GM23338 (cell line): ENCODE results near the gene DPP10. TPM values are rescaled to one million over a fixed set of nuclear protein-coding genes. Genes with fewer than 3 reads are reported as not detected.

Experiments used
- ATAC-seq: fragments of 200-7000 bp; cut with Tn5 transposase; 3 replicates; pipeline ENCODE4 v1.9.1; 2020
- DNase-seq: peaks from one replicate; pipeline ENCODE4 v3.0.0-alpha.2; 2015; ENCODE audit warnings: low spot score
- H2AFZ ChIP-seq: fragments of 200-600 bp; sonication (generic); 2 replicates; pipeline ENCODE4 v1.8.0; 2016; ENCODE audit warnings: antibody characterized with exemption, mild to moderate bottlenecking, moderate library complexity
- H3F3A ChIP-seq: fragments of 200-600 bp; sonication (generic); replicated peaks from 2 replicates; pipeline ENCODE4 v1.8.0; 2017; ENCODE audit warnings: antibody characterized with exemption, mixed run types, low read depth
- H3K27ac ChIP-seq: fragments of 200-600 bp; sonication (generic); 2 replicates; pipeline ENCODE4 v1.6.1; 2016; ENCODE audit warnings: low read depth
- H3K27me3 ChIP-seq: fragments of 200-600 bp; sonication (generic); 2 replicates; pipeline ENCODE4 v1.8.0; 2016; ENCODE audit warnings: mild to moderate bottlenecking, mixed run types, moderate library complexity; ENCODE audit not compliant: insufficient read depth
- H3K36me3 ChIP-seq: fragments of 200-600 bp; sonication (generic); 2 replicates; pipeline ENCODE4 v1.8.0; 2016; ENCODE audit warnings: mild to moderate bottlenecking; ENCODE audit not compliant: insufficient read depth
- H3K4me1 ChIP-seq: fragments of 200-600 bp; sonication (generic); 2 replicates; pipeline ENCODE4 v1.8.0; 2016; ENCODE audit warnings: mild to moderate bottlenecking, moderate library complexity; ENCODE audit not compliant: insufficient read depth
- H3K4me2 ChIP-seq: fragments of 200-600 bp; sonication (generic); 2 replicates; pipeline ENCODE4 v1.7.1; 2017; ENCODE audit warnings: mixed run types
- H3K4me3 ChIP-seq: fragments of 200-600 bp; sonication (generic); 2 replicates; pipeline ENCODE4 v1.6.1; 2016; ENCODE audit warnings: mixed run types
- H3K79me2 ChIP-seq: fragments of 200-600 bp; sonication (generic); replicated peaks from 2 replicates; pipeline ENCODE4 v1.8.0; 2017; ENCODE audit warnings: mild to moderate bottlenecking; ENCODE audit not compliant: insufficient read depth
- H3K9me2 ChIP-seq: fragments of 200-600 bp; sonication (generic); 2 replicates; pipeline ENCODE4 v1.8.0; 2017; ENCODE audit not compliant: insufficient read depth
- H4K20me1 ChIP-seq: fragments of 200-600 bp; sonication (generic); replicated peaks from 2 replicates; pipeline ENCODE4 v1.8.0; 2017; ENCODE audit warnings: mild to moderate bottlenecking; ENCODE audit not compliant: insufficient read depth
- H3K27ac Mint-ChIP-seq: 2 replicates; pipeline ENCODE4 v1.8.0; 2020; ENCODE audit warnings: inconsistent platforms, mild to moderate bottlenecking, moderate library complexity, mixed read lengths
- H3K27me3 Mint-ChIP-seq: 3 replicates; pipeline ENCODE4 v1.8.0; 2022; ENCODE audit warnings: low read depth, mild to moderate bottlenecking, moderate library complexity, mixed read lengths, inconsistent platforms; ENCODE audit not compliant: insufficient read depth, poor library complexity
- H3K36me3 Mint-ChIP-seq: 3 replicates; pipeline ENCODE4 v1.8.0; 2021; ENCODE audit warnings: low read depth, mild to moderate bottlenecking, inconsistent platforms, moderate library complexity, mixed read lengths
- H3K4me1 Mint-ChIP-seq: 3 replicates; pipeline ENCODE4 v1.8.0; 2020; ENCODE audit warnings: mild to moderate bottlenecking, inconsistent platforms, mixed read lengths
- H3K4me3 Mint-ChIP-seq: 3 replicates; pipeline ENCODE4 v1.8.0; 2021; ENCODE audit warnings: moderate library complexity, mild to moderate bottlenecking, inconsistent platforms, mixed read lengths
- H3K9me3 Mint-ChIP-seq: 3 replicates; pipeline ENCODE4 v1.8.0; 2020; ENCODE audit warnings: moderate library complexity, mild to moderate bottlenecking, inconsistent platforms, mixed read lengths
- CREB1 ChIP-seq: fragments of 250-450 bp; sonication (Bioruptor Pico); IDR thresholded peaks from 2 replicates; pipeline ENCODE4 v1.5.0; 2020; ENCODE audit warnings: low read depth, mild to moderate bottlenecking, moderate library complexity
- CTCF ChIP-seq, 2 experiments: fragments of 200-600 bp in 1 of 2; sonication (generic) in 1 of 2; conservative IDR thresholded peaks; 2 replicates each; pipeline versions ENCODE4 v1.5.1 to v1.6.1; 2016 to 2017; ENCODE audit warnings: antibody characterized with exemption in 2 of 2, low read depth in 2 of 2, mild to moderate bottlenecking in 2 of 2, moderate library complexity in 1 of 2
- ETS1 ChIP-seq: IDR thresholded peaks from 2 replicates; pipeline ENCODE4 v1.6.1; 2016; ENCODE audit warnings: antibody characterized with exemption
- EZH2 ChIP-seq: fragments of 200-600 bp; sonication (generic); IDR thresholded peaks from one replicate; pipeline ENCODE4 v1.8.0; 2017; ENCODE audit warnings: antibody characterized with exemption, mild to moderate bottlenecking, low read depth; ENCODE audit not compliant: unreplicated experiment
- EZH2phosphoT487 ChIP-seq: fragments of 200-600 bp; sonication (generic); IDR thresholded peaks from one replicate; pipeline ENCODE4 v1.8.1; 2018; ENCODE audit warnings: antibody characterized with exemption; ENCODE audit not compliant: unreplicated experiment
- JUNB ChIP-seq: IDR thresholded peaks from one replicate; pipeline ENCODE4 v1.6.1; 2016; ENCODE audit warnings: antibody characterized with exemption; ENCODE audit not compliant: unreplicated experiment
- NANOG ChIP-seq: IDR thresholded peaks from 2 replicates; pipeline ENCODE4 v1.6.1; 2016; ENCODE audit warnings: antibody characterized with exemption, borderline replicate concordance
- POLR2AphosphoS5 ChIP-seq: IDR thresholded peaks from 2 replicates; pipeline ENCODE4 v1.6.1; 2016; ENCODE audit warnings: antibody characterized with exemption, low read depth
- REST ChIP-seq: IDR thresholded peaks from one replicate; pipeline ENCODE4 v1.6.1; 2018; ENCODE audit warnings: antibody characterized with exemption; ENCODE audit not compliant: unreplicated experiment
- STAT1 ChIP-seq: IDR thresholded peaks from one replicate; pipeline ENCODE4 v1.6.1; 2016; ENCODE audit warnings: antibody characterized with exemption; ENCODE audit not compliant: unreplicated experiment
- ZNF462 ChIP-seq: fragments of 250-450 bp; sonication (Bioruptor Pico); IDR thresholded peaks from 2 replicates; pipeline ENCODE4 v1.5.0; 2020; ENCODE audit warnings: mild to moderate bottlenecking, moderate library complexity
- polyA plus RNA-seq: library from polyadenylated mRNA; unstranded; fragments of >200 nt; fragmentation: Nextera tagmentation; extraction: Ambion mirVana; gene quantifications from 2 replicates; pipeline ENCODE4 v1.2.1, GENCODE V29; 2016
- total RNA-seq: library from RNA; depleted of rRNA; stranded (reverse); fragments of >200 nt; shearing (Covaris generic); gene quantifications from 2 replicates; pipeline ENCODE4 v1.2.3, GENCODE V29; 2014

DPP10 gene
- total and polyA plus RNA-seq, 2 experiments from 2014 or later: 3.6 to 14.8 TPM

- Mint-ChIP-seq H3K27me3 (peaks cover 5% of the 10 kb centered on the region), H3K4me1 (peaks cover 27% of the 10 kb centered on the region), H3K9me3 (peaks cover 3% of the 10 kb centered on the region; the same call in 1 of the 3 replicates), H3K4me3 (no peak overlapping the region), H3K27ac (no peak overlapping the region), H3K36me3 (no peaks in the 10 kb centered on the region)
- Histone ChIP-seq H3K27me3 (no peaks in the 10 kb centered on the region), H3K4me2 (no peak overlapping the region), H3K9me2 (no peaks in the 10 kb centered on the region), H3K4me1 (peaks cover 12% of the 10 kb centered on the region), H3K4me3 (no peak overlapping the region), H3K36me3 (no peaks in the 10 kb centered on the region), H3K79me2 (no peaks in the 10 kb centered on the region), H2AFZ (peak overlapping the region; percentile 78), H3K27ac (no peak overlapping the region), H4K20me1 (no peaks in the 10 kb centered on the region), H3F3A (no peaks in the 10 kb centered on the region)
- TF ChIP-seq CTCF (conservative IDR thresholded peaks at IDR 0.05; ENCODE audit: low read depth in 2 of 2) (no peak), NANOG (no peak), POLR2AphosphoS5 (no peak), REST (no peak), ZNF462 (CRISPR knock-in tag) (no peak), EZH2phosphoT487 (no peak), CREB1 (CRISPR knock-in tag) (no peak), JUNB (no peak), STAT1 (no peak), ETS1 (no peak), EZH2 (no peak)
- ATAC-seq: no peak
- no peak for DNase-seq
These were observed 344.5 kb downstream of the DPP10 start for GRCh38 chr2:114786901-114787300.
